ENCODE data around the gene SLC17A9. TPM values are rescaled to one million over a fixed set of nuclear protein-coding genes. Genes with fewer than 3 reads are reported as not detected.

SLC17A9 gene
- total RNA-seq, 1 experiment from 2014 or later, result not detected

DNA sequence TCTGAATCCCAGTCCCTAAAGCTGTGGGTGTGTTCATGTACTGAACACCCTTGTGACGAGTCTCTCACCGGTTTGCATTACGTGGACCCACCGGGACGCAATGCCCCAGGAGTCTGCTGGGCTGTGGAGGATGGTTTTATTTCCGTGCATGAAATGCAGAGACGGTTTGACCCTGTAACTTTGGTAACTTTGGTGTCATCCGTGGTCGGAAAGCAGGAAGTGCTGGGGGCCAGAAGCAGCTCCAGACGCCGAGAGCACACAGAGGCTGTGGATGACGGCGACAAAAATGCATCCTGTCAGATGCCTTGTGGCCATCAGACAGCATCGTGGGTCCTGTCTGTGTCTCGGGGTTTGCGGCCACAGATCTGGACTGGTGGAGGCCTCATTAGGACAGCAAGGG, 47.1 kb downstream of the SLC17A9 start:
- Histone ChIP-seq H3K9me3 (ENCODE audit: low read length) (no peaks in the 10 kb centered on the region), H4K20me1 (ENCODE audit: low read length) (no peaks in the 10 kb centered on the region), H3K4me2 (ENCODE audit: low read length) (no peak overlapping the region), H3K79me2 (ENCODE audit: low read length) (no peaks in the 10 kb centered on the region), H3K4me3 (ENCODE audit: low read length) (no peak overlapping the region), H3K36me3 (ENCODE audit: low read depth, low read length) (no peaks in the 10 kb centered on the region), H3F3A (ENCODE audit: low read length, unreplicated experiment) (no peaks in the 10 kb centered on the region), H3K27me3 (ENCODE audit: low read length) (0 out of 2 replicates have a peak, but pooled peaks cover 7% of the 10 kb centered on the region), H2AFZ (ENCODE audit: low read length) (no peak overlapping the region), H3K9me2 (replicated peaks; ENCODE audit: low read length) (no peaks in the 10 kb centered on the region), H3K27ac (ENCODE audit: low read length) (no peak overlapping the region), H3K9ac (ENCODE audit: low read length) (no peak overlapping the region), H3K4me1 (ENCODE audit: insufficient read depth, low read length) (peaks cover 12% of the 10 kb centered on the region)
- CTCF ChIA-PET, result no interaction called here
- TF ChIP-seq EZH2phosphoT487 (IDR thresholded peaks at IDR 0.05; ENCODE audit: borderline replicate concordance, low read length), result no peak
- TF ChIP-seq EZH2 (IDR thresholded peaks at IDR 0.05; ENCODE audit: low read length, unreplicated experiment), result no peak
- TF ChIP-seq, protein P1, sequence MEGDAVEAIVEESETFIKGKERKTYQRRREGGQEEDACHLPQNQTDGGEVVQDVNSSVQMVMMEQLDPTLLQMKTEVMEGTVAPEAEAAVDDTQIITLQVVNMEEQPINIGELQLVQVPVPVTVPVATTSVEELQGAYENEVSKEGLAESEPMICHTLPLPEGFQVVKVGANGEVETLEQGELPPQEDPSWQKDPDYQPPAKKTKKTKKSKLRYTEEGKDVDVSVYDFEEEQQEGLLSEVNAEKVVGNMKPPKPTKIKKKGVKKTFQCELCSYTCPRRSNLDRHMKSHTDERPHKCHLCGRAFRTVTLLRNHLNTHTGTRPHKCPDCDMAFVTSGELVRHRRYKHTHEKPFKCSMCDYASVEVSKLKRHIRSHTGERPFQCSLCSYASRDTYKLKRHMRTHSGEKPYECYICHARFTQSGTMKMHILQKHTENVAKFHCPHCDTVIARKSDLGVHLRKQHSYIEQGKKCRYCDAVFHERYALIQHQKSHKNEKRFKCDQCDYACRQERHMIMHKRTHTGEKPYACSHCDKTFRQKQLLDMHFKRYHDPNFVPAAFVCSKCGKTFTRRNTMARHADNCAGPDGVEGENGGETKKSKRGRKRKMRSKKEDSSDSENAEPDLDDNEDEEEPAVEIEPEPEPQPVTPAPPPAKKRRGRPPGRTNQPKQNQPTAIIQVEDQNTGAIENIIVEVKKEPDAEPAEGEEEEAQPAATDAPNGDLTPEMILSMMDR (conservative IDR thresholded peaks at IDR 0.05; ENCODE audit: low read depth, low read length), result no peak
- POLR2A ChIA-PET (ENCODE audit: unreplicated experiment), result no interaction called here
- intact Hi-C loops (cut with micrococcal nuclease), result no loop called here
- ATAC-seq (no peak), DNase-seq (no peak)
- no TSS peak for BruUV-seq (replicated peaks)

DNA sequence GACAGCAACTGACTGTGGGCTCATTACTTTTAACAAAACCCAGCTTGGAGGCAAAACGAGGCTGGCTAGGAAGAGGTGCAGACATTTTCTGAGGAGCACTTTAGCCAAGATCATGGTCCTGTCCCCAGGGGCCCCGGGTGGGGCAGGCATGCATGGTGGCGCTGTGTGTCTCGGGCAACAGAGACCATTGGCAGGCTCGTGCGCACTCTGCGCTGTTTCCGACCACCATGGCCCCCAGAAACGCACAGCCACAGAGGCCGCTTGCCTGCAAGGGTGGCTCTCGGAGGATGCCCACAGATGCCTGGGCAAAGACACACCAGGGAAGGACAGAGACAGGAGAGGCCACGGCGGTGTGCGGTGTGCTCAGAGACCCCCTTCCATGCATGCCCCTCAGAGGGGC, 47.5 kb downstream of the SLC17A9 start:
- TF ChIP-seq EZH2phosphoT487 (IDR thresholded peaks at IDR 0.05; ENCODE audit: borderline replicate concordance, low read length) (no peak), EZH2 (IDR thresholded peaks at IDR 0.05; ENCODE audit: low read length, unreplicated experiment) (no peak)
- Histone ChIP-seq H3K27me3 (ENCODE audit: low read length) (0 out of 2 replicates have a peak, but pooled peaks cover 7% of the 10 kb centered on the region), H3K36me3 (ENCODE audit: low read depth, low read length) (no peaks in the 10 kb centered on the region), H4K20me1 (ENCODE audit: low read length) (no peaks in the 10 kb centered on the region), H3K4me3 (ENCODE audit: low read length) (no peak overlapping the region), H3F3A (ENCODE audit: low read length, unreplicated experiment) (no peaks in the 10 kb centered on the region), H2AFZ (ENCODE audit: low read length) (no peak overlapping the region), H3K4me2 (ENCODE audit: low read length) (no peak overlapping the region), H3K9ac (ENCODE audit: low read length) (no peak overlapping the region), H3K4me1 (ENCODE audit: insufficient read depth, low read length) (peaks cover 12% of the 10 kb centered on the region), H3K79me2 (ENCODE audit: low read length) (no peaks in the 10 kb centered on the region), H3K27ac (ENCODE audit: low read length) (no peak overlapping the region), H3K9me3 (ENCODE audit: low read length) (no peaks in the 10 kb centered on the region), H3K9me2 (replicated peaks; ENCODE audit: low read length) (no peaks in the 10 kb centered on the region)
- CTCF ChIA-PET, result no interaction called here
- intact Hi-C loops (cut with micrococcal nuclease), result no loop called here
- ATAC-seq (no peak), DNase-seq (no peak)
- POLR2A ChIA-PET (ENCODE audit: unreplicated experiment), result no interaction called here
- BruUV-seq (replicated peaks), result no TSS peak

DNA sequence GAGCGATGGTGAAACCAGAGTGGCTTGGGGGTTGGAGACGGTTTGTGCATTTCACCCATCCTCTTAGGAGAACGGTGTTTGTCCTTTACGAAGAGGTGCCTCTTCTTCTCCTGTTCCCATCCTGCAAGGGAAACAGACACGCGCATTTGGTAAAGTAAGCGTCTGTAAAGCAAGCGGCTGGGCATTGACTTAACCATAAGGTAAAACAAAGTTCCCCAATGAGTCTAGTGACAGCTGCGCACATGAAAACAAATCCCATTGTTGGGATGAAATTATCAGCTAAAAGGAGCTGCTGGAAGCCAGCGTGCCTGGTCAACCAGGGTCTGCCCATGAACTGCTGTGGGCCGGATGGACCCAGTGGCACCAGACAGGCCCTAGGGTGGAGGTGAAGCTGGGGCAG, 48.4 kb downstream of the SLC17A9 start:
- ChIA-PET CTCF (interaction anchor here (0.6 kb wide), 1 partner anchor 154 kb away, joined by 8 read pairs; no protein-coding TSS in a partner anchor), POLR2A (ENCODE audit: unreplicated experiment) (no interaction called here)
- DNase-seq (no peak), ATAC-seq (no peak)
- Histone ChIP-seq H3K4me1 (ENCODE audit: insufficient read depth, low read length) (peaks cover 12% of the 10 kb centered on the region), H3K79me2 (ENCODE audit: low read length) (no peaks in the 10 kb centered on the region), H3K36me3 (ENCODE audit: low read depth, low read length) (no peaks in the 10 kb centered on the region), H3K9ac (ENCODE audit: low read length) (no peak overlapping the region), H3K9me3 (ENCODE audit: low read length) (no peaks in the 10 kb centered on the region), H3K4me3 (ENCODE audit: low read length) (no peak overlapping the region), H2AFZ (ENCODE audit: low read length) (no peak overlapping the region), H4K20me1 (ENCODE audit: low read length) (no peaks in the 10 kb centered on the region), H3K9me2 (replicated peaks; ENCODE audit: low read length) (no peaks in the 10 kb centered on the region), H3K4me2 (ENCODE audit: low read length) (no peak overlapping the region), H3K27me3 (ENCODE audit: low read length) (peaks cover 8% of the 10 kb centered on the region), H3F3A (ENCODE audit: low read length, unreplicated experiment) (no peaks in the 10 kb centered on the region), H3K27ac (ENCODE audit: low read length) (no peak overlapping the region)
- TF ChIP-seq EZH2phosphoT487 (IDR thresholded peaks at IDR 0.05; ENCODE audit: borderline replicate concordance, low read length) (no peak), EZH2 (IDR thresholded peaks at IDR 0.05; ENCODE audit: low read length, unreplicated experiment) (no peak)
- TF ChIP-seq, protein P1 (conservative IDR thresholded peaks at IDR 0.05; ENCODE audit: low read depth, low read length), result no peak
- intact Hi-C loops (cut with micrococcal nuclease), result no loop called here
- BruUV-seq (replicated peaks), result no TSS peak
